HPDE6-E6E7 (cell line): ENCODE data around the gene GAGE1.
"Not testable (repeated sequence)": the region's sequence is repeated elsewhere in the genome, so short reads cannot be mapped to it uniquely, and the experiment has no call there.

ENCODE experiments used
- DNase-seq: peaks from one replicate; pipeline ENCODE4 v3.0.0; 2011; ENCODE audit warnings: missing footprints; ENCODE audit errors: extremely low spot score

Gene GAGE1, protein sequence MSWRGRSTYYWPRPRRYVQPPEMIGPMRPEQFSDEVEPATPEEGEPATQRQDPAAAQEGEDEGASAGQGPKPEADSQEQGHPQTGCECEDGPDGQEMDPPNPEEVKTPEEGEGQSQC

DNA sequence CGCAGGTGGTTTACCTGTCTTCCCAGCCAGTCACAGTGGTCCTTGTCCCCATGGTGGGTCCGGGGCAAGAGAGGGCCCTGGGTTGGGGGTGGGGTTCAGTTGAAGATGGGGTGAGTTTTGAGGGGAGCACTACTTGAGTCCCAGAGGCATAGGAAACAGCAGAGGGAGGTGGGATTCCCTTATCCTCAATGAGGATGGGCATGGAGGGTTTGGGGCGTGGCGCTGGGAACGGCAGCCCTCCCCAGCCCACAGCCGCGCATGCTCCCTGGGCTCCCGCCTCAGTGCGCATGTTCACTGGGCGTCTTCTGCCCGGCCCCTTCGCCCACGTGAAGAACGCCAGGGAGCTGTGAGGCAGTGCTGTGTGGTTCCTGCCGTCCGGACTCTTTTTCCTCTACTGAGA is at the start of gene GAGE1:
GAGE1 (plus strand) TSS at position 301 of the 400 bp plus-strand sequence. CDS start 1,155 bp downstream, outside the sequence.
- not testable (repeated sequence) for DNase-seq

DNA sequence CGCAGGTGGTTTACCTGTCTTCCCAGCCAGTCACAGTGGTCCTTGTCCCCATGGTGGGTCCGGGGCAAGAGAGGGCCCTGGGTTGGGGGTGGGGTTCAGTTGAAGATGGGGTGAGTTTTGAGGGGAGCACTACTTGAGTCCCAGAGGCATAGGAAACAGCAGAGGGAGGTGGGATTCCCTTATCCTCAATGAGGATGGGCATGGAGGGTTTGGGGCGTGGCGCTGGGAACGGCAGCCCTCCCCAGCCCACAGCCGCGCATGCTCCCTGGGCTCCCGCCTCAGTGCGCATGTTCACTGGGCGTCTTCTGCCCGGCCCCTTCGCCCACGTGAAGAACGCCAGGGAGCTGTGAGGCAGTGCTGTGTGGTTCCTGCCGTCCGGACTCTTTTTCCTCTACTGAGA is 47.8 kb upstream of the GAGE1 start, which contains the start of gene GAGE12E:
GAGE12E (plus strand) TSS at position 301 of the 400 bp plus-strand sequence. CDS start 1,155 bp downstream, outside the sequence.
- DNase-seq: not testable (repeated sequence)

DNA sequence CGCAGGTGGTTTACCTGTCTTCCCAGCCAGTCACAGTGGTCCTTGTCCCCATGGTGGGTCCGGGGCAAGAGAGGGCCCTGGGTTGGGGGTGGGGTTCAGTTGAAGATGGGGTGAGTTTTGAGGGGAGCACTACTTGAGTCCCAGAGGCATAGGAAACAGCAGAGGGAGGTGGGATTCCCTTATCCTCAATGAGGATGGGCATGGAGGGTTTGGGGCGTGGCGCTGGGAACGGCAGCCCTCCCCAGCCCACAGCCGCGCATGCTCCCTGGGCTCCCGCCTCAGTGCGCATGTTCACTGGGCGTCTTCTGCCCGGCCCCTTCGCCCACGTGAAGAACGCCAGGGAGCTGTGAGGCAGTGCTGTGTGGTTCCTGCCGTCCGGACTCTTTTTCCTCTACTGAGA is 38.3 kb upstream of the GAGE1 start, which contains the start of gene GAGE12F:
GAGE12F (plus strand) TSS at position 301 of the 400 bp plus-strand sequence. CDS start 1,155 bp downstream, outside the sequence.
- not testable (repeated sequence) for DNase-seq

DNA sequence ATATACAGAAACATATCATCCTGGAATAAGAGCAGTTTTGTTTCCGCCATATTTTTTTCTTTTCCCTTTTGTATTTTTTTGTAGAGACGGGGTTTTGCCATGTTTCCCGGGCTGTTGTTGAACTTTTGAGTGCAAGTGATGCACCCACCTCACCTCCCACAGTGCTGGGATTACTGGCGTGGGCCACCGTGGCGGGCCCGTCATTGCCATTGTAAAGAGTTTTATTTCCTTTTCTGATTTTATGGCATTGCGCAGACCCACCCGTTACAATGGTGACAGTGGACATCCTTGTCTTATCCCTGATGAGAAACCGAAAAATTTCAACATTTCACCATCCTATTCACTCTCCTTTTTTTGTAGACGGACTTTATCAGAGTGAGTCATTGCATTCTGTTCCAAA is 30.1 kb upstream of the GAGE1 start:
- DNase-seq: not testable (repeated sequence)

DNA sequence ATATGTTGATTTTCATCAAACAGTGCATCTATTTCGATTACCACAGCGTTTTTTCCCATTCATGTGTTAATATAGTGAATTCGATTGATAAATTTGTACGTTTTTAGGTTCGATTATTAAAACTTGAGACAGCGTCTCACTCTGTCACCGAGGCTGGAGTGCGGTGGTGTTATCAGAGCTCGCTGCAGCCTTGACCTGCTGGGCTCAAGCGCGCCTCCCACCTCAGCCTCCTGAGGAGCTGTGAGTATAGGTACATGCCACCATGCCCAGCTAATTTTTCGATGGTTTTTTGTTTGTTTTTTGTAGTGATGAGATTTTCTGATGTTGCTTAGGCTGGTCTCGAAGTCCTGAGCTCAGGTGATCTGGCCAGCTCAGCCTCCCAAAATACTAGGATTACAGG is 29.7 kb upstream of the GAGE1 start:
- not testable (repeated sequence) for DNase-seq

DNA sequence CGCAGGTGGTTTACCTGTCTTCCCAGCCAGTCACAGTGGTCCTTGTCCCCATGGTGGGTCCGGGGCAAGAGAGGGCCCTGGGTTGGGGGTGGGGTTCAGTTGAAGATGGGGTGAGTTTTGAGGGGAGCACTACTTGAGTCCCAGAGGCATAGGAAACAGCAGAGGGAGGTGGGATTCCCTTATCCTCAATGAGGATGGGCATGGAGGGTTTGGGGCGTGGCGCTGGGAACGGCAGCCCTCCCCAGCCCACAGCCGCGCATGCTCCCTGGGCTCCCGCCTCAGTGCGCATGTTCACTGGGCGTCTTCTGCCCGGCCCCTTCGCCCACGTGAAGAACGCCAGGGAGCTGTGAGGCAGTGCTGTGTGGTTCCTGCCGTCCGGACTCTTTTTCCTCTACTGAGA is 28.7 kb upstream of the GAGE1 start, which contains the start of gene GAGE12G:
GAGE12G (plus strand) TSS at position 301 of the 400 bp plus-strand sequence. CDS start 1,155 bp downstream, outside the sequence.
- not testable (repeated sequence) for DNase-seq

DNA sequence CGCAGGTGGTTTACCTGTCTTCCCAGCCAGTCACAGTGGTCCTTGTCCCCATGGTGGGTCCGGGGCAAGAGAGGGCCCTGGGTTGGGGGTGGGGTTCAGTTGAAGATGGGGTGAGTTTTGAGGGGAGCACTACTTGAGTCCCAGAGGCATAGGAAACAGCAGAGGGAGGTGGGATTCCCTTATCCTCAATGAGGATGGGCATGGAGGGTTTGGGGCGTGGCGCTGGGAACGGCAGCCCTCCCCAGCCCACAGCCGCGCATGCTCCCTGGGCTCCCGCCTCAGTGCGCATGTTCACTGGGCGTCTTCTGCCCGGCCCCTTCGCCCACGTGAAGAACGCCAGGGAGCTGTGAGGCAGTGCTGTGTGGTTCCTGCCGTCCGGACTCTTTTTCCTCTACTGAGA is 19.2 kb upstream of the GAGE1 start, which contains the start of gene GAGE12H:
GAGE12H (plus strand) TSS at position 301 of the 400 bp plus-strand sequence. CDS start 1,155 bp downstream, outside the sequence.
- not testable (repeated sequence) for DNase-seq

DNA sequence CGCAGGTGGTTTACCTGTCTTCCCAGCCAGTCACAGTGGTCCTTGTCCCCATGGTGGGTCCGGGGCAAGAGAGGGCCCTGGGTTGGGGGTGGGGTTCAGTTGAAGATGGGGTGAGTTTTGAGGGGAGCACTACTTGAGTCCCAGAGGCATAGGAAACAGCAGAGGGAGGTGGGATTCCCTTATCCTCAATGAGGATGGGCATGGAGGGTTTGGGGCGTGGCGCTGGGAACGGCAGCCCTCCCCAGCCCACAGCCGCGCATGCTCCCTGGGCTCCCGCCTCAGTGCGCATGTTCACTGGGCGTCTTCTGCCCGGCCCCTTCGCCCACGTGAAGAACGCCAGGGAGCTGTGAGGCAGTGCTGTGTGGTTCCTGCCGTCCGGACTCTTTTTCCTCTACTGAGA is 9.6 kb upstream of the GAGE1 start, which contains the start of gene GAGE2A:
GAGE2A (plus strand) TSS at position 301 of the 400 bp plus-strand sequence. CDS start 1,155 bp downstream, outside the sequence.
- DNase-seq: not testable (repeated sequence)

DNA sequence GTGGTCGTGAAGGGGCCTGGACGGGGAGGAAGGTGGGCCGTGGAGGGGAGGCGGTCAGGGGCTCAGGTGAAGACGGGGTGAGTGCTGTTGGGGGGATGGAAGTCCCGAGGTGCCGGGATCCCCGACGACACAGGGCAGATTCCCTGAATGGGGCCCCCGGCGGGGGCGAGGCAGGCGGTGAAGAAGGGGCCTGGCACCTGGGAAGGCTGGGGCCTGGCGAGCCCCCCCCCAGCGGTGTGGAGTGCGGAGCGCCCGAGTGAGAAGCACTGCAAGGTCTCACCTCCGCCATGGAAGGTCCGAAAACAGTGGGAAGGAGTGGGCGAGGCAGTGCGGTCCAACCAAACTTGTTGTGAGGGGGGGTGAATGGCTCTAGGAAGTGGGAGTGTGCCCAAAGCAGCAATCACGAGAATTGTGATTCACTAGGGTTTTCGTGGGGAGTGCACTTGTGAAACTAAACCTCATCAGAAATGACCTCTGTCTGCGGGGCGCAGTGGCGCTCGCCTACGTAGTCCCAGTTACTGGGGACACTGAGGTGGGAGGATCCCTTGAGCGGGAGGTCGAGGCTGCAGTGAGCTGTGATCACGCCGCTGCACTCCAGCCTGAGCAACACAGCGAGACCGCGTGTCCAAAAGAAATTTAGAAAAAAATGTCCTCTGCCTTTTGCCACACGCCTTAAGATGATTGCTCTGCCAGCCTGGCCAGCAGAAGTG is 8.9 kb upstream of the GAGE1 start:
- DNase-seq: not testable (repeated sequence)

DNA sequence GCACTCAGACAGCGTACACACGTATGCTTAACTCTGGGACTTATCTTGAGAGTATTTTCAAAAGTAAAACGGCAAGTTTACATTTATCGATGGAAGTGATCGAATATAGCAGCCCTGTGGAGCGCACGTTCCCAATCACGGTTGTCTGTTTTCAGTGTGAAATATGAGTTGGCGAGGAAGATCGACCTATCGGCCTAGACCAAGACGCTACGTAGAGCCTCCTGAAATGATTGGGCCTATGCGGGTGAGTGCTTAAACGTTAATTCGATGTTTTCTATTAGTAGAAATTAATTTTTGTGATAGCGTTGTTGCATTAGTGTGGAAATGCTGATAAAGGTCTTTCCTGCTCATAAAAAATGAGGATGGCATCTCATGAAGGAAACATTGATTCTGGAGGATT is 8.3 kb upstream of the GAGE1 start:
- not testable (repeated sequence) for DNase-seq

DNA sequence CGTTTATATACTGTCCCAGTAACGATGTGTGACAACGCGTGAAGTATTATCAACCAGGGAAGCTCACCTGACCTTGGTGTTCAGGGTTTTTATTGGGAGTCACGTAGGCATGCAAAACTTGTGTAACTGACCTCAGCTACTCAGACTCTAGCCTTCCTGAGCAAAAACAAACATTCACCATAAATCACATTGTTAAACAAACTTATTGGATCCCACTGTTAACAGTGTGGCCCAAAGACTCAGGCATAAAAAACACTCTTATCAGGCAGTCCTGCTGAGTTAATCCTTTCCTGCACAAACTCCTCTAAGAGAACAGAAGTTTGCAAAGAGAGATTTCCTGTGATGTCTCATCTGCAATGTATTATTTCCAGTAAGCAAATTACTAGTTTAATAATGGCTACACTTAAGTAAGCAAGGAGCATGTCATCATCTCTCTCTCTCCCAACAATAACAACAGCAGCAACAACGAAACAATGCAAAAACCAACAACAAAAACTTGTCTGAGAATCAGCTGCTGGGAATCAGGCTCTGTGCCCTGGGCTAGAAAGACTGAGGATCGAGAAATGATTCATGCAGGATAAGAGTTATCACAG is 12.0 kb downstream of the GAGE1 start:
- no peak for DNase-seq

DNA sequence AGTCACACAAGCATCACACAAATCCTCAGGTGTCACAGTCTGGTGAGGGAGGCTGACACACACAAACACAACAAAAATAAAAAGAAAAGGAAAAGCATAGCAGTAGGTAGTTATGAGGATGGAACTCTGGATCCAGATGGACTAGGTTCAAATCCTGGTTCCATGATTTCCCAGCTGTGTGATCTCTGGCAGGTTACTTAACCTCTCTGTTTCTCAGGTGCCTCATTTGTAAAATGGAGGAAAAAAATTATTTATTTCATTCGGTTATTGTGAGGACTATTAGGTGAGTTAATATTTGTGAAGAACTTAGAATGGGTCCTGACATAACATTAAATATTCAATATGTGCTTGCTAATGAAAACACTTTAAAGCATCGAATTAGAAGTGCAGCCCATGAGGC is 19.8 kb downstream of the GAGE1 start:
- no peak for DNase-seq

DNA sequence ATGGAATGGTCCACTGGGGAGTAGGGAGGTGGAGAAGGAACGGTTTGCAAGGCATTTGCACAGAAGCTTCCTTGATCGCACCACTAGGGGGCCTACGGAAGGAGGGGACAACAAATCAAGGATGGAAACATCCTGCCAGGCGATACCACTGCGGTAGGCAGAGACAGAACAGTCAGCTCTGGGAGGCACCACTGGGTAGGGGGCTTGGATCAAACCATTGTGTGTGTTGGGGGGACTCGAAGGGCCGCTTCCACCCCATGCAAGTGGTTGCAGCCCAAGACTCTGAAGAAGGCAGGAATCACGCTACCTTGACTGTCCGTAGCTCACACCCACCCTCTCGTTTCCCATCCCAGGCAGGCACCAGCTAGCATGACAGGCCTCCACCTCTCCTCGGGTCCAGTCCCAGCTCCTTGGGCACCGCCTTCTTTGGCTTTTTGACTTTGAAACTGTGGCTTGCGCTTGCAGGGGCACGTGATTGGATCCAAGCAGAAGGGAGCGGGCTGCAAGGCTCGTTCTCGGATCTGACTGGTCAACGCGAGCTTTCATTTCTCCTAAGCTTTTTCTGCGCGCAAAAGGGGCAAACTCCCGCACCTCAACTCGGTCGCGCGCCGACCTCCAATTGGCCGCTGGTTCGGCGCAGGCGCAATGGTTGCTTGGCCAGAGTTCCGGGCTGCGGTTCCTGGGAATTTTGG is 28.4 kb downstream of the GAGE1 start:
- no peak for DNase-seq

DNA sequence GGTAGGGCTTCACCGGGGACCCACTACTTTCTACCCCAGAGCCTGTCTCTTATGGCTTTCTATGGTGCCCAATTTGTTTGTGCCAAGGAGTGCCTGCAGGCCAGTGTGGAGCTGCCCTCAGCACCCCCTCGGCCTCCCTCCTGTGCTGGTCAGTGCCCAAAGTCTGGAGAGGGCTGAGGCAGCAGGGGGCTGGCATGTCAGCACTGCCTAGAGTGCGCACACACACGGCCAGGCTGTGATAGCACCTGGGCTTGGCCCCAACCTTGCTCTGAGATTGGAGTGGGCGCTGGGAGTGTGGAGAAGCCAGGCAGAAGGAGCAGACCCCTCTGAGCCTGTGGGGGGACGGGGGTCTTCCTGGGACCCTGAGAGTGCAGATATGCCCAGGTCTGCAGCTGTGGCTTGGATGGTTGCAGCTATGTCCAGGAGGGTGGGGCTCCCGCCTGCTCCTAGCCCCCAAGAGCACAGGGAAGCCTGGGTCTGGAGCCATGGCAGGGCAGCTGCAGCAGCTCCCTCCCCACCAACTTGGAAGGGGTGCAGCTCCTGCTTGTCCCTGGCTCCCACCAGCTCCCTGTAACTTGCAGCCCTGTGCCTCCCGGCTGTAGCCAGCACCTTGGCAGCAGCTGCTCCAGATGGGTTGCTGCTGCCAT is 46.3 kb downstream of the GAGE1 start:
- no peak for DNase-seq

DNA sequence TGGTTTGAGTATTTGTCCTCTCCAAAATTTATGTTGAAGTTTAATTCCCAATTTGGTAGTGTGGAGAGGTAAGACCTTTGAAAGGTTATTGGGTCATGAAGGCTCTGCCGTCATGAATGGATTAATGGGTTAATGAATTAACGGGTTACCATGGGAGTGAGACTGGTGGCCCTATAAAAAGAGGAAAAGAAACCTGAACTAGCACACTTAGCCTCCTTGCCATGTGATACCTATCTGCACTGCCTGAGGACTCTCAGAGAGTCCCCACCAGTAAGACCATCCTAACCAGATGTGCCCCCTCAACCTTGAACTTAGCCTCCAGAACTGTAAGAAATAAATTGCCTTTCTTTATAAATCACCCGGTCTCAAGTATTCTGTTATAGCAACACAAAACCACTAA is 57.7 kb downstream of the GAGE1 start:
- no peak for DNase-seq
